Neural progenitor cell (in vitro differentiated cells): Measurements from ENCODE around the gene FAM174B. TPM values are rescaled to one million over a fixed set of nuclear protein-coding genes. Genes with fewer than 3 reads are reported as not detected.
A peak's percentile ranks its signal among the peaks of the same experiment; 100 is the strongest.

Experiments used
- DNase-seq: peaks from one replicate; pipeline ENCODE4 v3.0.0-alpha.2; 2016; ENCODE audit warnings: low spot score
- H2AFZ ChIP-seq: fragments of 200-600 bp; sonication (generic); replicated peaks from 2 replicates; pipeline ENCODE4 v1.6.1; 2016; ENCODE audit warnings: antibody characterized with exemption
- H3F3A ChIP-seq: fragments of 200-600 bp; sonication (generic); 2 replicates; pipeline ENCODE4 v1.6.1; 2016; ENCODE audit warnings: antibody characterized with exemption, low read depth
- H3K27ac ChIP-seq: fragments of 200-600 bp; sonication (generic); 2 replicates; pipeline ENCODE4 v1.5.1; 2016; ENCODE audit warnings: mild to moderate bottlenecking
- H3K27me3 ChIP-seq: fragments of 200-600 bp; sonication (generic); 2 replicates; pipeline ENCODE4 v1.6.1; 2016; ENCODE audit warnings: mild to moderate bottlenecking, moderate library complexity
- H3K36me3 ChIP-seq: fragments of 200-600 bp; sonication (generic); 2 replicates; pipeline ENCODE4 v1.5.1; 2016
- H3K4me1 ChIP-seq: fragments of 200-600 bp; sonication (generic); 2 replicates; pipeline ENCODE4 v1.6.1; 2016; ENCODE audit warnings: mixed run types
- H3K4me2 ChIP-seq: fragments of 200-600 bp; sonication (generic); 2 replicates; pipeline ENCODE4 v1.6.1; 2016
- H3K4me3 ChIP-seq: fragments of 200-600 bp; sonication (generic); 2 replicates; pipeline ENCODE4 v1.5.1; 2016
- H3K79me2 ChIP-seq: fragments of 200-600 bp; sonication (generic); 2 replicates; pipeline ENCODE4 v1.6.1; 2016; ENCODE audit warnings: low read depth
- H3K9ac ChIP-seq: fragments of 200-600 bp; sonication (generic); 2 replicates; pipeline ENCODE4 v1.6.1; 2016
- H3K9me3 ChIP-seq: fragments of 200-600 bp; sonication (generic); 2 replicates; pipeline ENCODE4 v1.5.1; 2016; ENCODE audit warnings: low read depth
- H4K20me1 ChIP-seq: fragments of 200-600 bp; sonication (generic); 2 replicates; pipeline ENCODE4 v1.6.1; 2016; ENCODE audit warnings: low read depth
- H3K27ac Mint-ChIP-seq: 3 replicates; pipeline ENCODE4 v1.8.0; 2021; ENCODE audit warnings: mixed read lengths
- H3K27me3 Mint-ChIP-seq: 2 replicates; pipeline ENCODE4 v1.8.0; 2022; ENCODE audit warnings: low read depth, mild to moderate bottlenecking, inconsistent platforms, moderate library complexity, mixed read lengths; ENCODE audit not compliant: insufficient read depth
- H3K36me3 Mint-ChIP-seq: 3 replicates; pipeline ENCODE4 v1.8.0; 2021; ENCODE audit warnings: mixed read lengths
- H3K4me1 Mint-ChIP-seq: 3 replicates; pipeline ENCODE4 v1.8.0; 2021; ENCODE audit warnings: mixed read lengths
- H3K4me3 Mint-ChIP-seq: 3 replicates; pipeline ENCODE4 v1.8.0; 2021; ENCODE audit warnings: mild to moderate bottlenecking, moderate library complexity, mixed read lengths
- H3K9me3 Mint-ChIP-seq: 3 replicates; pipeline ENCODE4 v1.8.0; 2020; ENCODE audit warnings: mixed read lengths
- EZH2 ChIP-seq: fragments of 200-600 bp; sonication (generic); IDR thresholded peaks from 2 replicates; pipeline ENCODE4 v1.6.1; 2017; ENCODE audit warnings: antibody characterized with exemption, mild to moderate bottlenecking, moderate library complexity
- EZH2phosphoT487 ChIP-seq: fragments of 200-600 bp; sonication (generic); IDR thresholded peaks from 2 replicates; pipeline ENCODE4 v1.6.1; 2017; ENCODE audit warnings: antibody characterized with exemption
- total RNA-seq: library from RNA; depleted of rRNA; stranded (reverse); fragments of >200 nt; gene quantifications from 2 replicates; pipeline ENCODE4 v1.2.3, GENCODE V29; 2015; ENCODE audit warnings: low replicate concordance
- TF ChIP-seq, protein P1 (sequence below): fragments of 200-600 bp; sonication (generic); IDR thresholded peaks from 2 replicates; pipeline ENCODE4 v1.5.1; 2017; ENCODE audit warnings: antibody characterized with exemption, mild to moderate bottlenecking

FAM174B gene
- total RNA-seq, 1 donor from 2014 or later: 8.6 TPM

DNA sequence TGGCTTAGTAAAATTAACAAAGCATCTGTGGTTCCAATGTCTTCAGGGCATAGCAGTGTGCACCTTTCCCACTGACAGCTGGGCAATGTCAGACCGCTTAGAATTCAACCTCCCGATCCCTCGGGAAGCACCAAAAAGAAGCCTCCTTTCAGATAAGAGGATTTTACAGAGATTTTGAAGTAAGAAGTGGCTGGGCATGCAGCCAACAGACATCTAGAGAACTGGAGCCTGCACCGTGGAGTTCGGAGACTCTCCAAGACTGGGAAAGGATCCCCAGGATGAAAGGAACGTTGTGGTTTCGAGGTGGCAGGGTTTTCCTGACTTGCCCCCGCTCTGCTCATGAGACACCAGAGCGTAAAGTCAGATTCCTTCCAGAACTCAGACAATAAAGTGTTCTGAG is 5.3 kb downstream of the FAM174B start:
- peak overlapping the region; percentile 83 for H3K27ac ChIP-seq
- no peaks in the 10 kb centered on the region for H4K20me1 ChIP-seq
- H3K79me2 ChIP-seq: peaks cover 92% of the 10 kb centered on the region
- peaks cover 59% of the 10 kb centered on the region for H3F3A ChIP-seq
- Mint-ChIP-seq H3K27ac (no peak overlapping the region), H3K4me3 (no peak overlapping the region), H3K27me3 (peaks cover 7% of the 10 kb centered on the region), H3K4me1 (peaks cover 30% of the 10 kb centered on the region), H3K9me3 (peaks cover 9% of the 10 kb centered on the region), H3K36me3 (peaks cover 2% of the 10 kb centered on the region)
- no peak overlapping the region for H2AFZ ChIP-seq
- no peak overlapping the region for H3K4me3 ChIP-seq
- TF ChIP-seq, protein P1, sequence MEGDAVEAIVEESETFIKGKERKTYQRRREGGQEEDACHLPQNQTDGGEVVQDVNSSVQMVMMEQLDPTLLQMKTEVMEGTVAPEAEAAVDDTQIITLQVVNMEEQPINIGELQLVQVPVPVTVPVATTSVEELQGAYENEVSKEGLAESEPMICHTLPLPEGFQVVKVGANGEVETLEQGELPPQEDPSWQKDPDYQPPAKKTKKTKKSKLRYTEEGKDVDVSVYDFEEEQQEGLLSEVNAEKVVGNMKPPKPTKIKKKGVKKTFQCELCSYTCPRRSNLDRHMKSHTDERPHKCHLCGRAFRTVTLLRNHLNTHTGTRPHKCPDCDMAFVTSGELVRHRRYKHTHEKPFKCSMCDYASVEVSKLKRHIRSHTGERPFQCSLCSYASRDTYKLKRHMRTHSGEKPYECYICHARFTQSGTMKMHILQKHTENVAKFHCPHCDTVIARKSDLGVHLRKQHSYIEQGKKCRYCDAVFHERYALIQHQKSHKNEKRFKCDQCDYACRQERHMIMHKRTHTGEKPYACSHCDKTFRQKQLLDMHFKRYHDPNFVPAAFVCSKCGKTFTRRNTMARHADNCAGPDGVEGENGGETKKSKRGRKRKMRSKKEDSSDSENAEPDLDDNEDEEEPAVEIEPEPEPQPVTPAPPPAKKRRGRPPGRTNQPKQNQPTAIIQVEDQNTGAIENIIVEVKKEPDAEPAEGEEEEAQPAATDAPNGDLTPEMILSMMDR: no peak
- TF ChIP-seq EZH2phosphoT487: no peak
- TF ChIP-seq EZH2: no peak
- H3K4me2 ChIP-seq: peak overlapping the region; percentile 55
- H3K27me3 ChIP-seq: no peaks in the 10 kb centered on the region
- no peaks in the 10 kb centered on the region for H3K36me3 ChIP-seq
- H3K4me1 ChIP-seq: peaks cover 58% of the 10 kb centered on the region
- H3K9me3 ChIP-seq: no peaks in the 10 kb centered on the region
- H3K9ac ChIP-seq: no peak overlapping the region
- DNase-seq: no peak

DNA sequence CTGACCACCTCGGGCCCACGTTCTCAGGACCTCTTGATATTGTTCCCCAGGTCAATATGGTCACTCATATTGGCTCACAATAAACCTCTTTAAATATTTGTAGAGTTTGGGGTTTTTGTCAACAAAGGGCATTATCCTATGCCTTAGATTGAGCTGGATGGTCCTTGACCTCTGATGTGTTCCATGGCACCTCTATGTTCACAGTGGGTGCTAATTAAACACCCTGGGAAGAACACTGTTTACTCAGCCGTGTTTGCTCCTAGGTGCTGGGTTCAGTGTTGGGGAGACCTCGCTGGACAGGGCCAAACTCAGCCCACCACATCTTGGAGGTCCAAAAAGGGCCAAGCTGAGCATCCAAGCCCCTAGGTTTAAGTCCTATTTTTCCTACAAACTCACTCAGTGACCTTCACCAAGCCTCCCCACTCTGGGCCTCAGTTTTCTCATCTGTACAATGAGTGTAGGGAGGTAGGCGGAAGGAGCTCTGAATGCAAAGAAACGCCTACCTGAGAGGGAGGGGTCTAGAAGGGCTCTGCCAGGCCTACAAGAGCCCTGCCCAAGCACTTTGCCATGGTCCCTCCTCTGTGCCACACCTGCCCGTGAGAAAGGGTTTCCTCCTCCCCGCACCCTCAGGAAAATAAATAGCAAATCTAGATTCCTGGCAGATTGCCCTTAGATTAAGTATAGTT is 7.2 kb downstream of the FAM174B start:
- peaks cover 9% of the 10 kb centered on the region for H3K9me3 Mint-ChIP-seq
- Histone ChIP-seq H2AFZ (no peak overlapping the region), H3K27ac (peak overlapping the region; percentile 92), H3K27me3 (no peaks in the 10 kb centered on the region), H3K79me2 (peaks cover 92% of the 10 kb centered on the region), H3F3A (peaks cover 56% of the 10 kb centered on the region), H3K4me1 (peaks cover 62% of the 10 kb centered on the region), H3K4me2 (peak overlapping the region; percentile 75), H3K9me3 (no peaks in the 10 kb centered on the region), H3K36me3 (no peaks in the 10 kb centered on the region), H3K4me3 (peak overlapping the region; percentile 34), H3K9ac (no peak overlapping the region), H4K20me1 (no peaks in the 10 kb centered on the region)
- no peak overlapping the region for H3K4me3 Mint-ChIP-seq
- H3K36me3 Mint-ChIP-seq: peaks cover 2% of the 10 kb centered on the region
- TF ChIP-seq, protein P1: no peak
- TF ChIP-seq EZH2 (no peak), EZH2phosphoT487 (no peak)
- H3K4me1 Mint-ChIP-seq: peaks cover 19% of the 10 kb centered on the region
- peaks cover 7% of the 10 kb centered on the region for H3K27me3 Mint-ChIP-seq
- DNase-seq: no peak
- peak overlapping the region; percentile 12 for H3K27ac Mint-ChIP-seq

DNA sequence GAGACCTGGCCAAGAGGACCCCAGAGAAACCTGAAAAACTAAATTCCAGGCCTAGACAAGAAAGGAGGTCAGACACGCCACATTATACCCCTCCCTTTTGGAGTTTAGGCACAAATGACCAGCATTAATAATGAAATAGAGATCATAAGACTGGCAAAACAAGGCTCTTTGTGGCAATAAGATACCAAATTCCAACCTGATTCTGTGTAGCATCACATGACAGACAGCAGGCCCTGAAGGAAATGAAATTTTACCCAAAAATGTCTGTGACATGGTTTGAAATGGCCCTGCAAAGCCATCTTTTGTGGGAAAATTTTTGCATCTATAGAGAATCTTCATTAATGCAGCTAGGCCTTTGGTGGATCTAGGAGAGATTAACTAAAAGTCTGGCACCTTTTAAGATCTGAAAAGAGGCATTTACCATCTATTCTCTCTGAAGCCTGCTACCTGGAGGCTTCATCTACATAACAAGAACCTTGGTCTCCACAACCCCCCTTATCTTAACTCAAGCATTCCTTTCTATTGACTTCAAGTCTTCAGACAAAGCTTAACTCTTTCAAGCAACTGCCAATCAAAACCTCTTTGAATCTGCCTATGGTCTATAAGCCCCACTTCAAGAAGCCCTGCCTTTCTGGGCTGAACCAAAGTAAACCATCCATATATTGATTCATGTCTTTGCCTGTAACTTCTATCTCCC is 8.0 kb downstream of the FAM174B start:
- Histone ChIP-seq H3K9me3 (no peaks in the 10 kb centered on the region), H4K20me1 (no peaks in the 10 kb centered on the region), H3K9ac (no peak overlapping the region), H2AFZ (no peak overlapping the region), H3K4me2 (peak overlapping the region; percentile 75), H3K27ac (peak overlapping the region; percentile 92), H3K4me3 (peak overlapping the region; percentile 34), H3K4me1 (peaks cover 62% of the 10 kb centered on the region), H3K27me3 (no peaks in the 10 kb centered on the region), H3K36me3 (no peaks in the 10 kb centered on the region), H3F3A (peaks cover 56% of the 10 kb centered on the region), H3K79me2 (peaks cover 92% of the 10 kb centered on the region)
- Mint-ChIP-seq H3K27me3 (peaks cover 4% of the 10 kb centered on the region), H3K27ac (peak overlapping the region; percentile 12), H3K36me3 (peaks cover 2% of the 10 kb centered on the region), H3K4me1 (peaks cover 18% of the 10 kb centered on the region), H3K4me3 (no peak overlapping the region), H3K9me3 (peaks cover 9% of the 10 kb centered on the region)
- DNase-seq: peak; percentile 79
- no peak for TF ChIP-seq EZH2
- TF ChIP-seq EZH2phosphoT487: no peak
- TF ChIP-seq, protein P1: no peak
